ENCODE data around the gene HSPA13.

DNA sequence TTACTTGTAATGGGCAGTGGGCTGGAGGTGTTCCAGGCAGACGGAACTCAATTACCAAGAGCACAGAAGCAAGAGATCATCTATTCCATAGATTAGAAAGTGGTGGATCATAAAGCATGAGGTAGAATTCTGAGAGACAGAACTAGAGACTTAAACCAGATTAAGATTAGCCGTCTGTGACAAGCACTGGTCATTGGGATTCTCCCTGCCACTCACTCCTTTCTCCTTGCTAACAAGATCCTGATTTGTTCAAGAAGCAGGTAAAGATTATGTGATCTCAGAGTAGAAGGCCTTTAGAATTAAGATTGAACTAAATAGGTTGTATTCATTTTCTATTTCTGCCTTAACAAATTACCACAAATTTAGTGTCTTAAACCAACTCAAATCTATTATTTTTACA is 1.5 kb upstream of the HSPA13 start:
- TF ChIP-seq, protein P1, sequence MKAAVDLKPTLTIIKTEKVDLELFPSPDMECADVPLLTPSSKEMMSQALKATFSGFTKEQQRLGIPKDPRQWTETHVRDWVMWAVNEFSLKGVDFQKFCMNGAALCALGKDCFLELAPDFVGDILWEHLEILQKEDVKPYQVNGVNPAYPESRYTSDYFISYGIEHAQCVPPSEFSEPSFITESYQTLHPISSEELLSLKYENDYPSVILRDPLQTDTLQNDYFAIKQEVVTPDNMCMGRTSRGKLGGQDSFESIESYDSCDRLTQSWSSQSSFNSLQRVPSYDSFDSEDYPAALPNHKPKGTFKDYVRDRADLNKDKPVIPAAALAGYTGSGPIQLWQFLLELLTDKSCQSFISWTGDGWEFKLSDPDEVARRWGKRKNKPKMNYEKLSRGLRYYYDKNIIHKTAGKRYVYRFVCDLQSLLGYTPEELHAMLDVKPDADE (IDR thresholded peaks at IDR 0.05) = no peak
- TF ChIP-seq EZH2 (IDR thresholded peaks at IDR 0.05; ENCODE audit: low read depth, unreplicated experiment) (no peak), EZH2phosphoT487 (IDR thresholded peaks at IDR 0.05; ENCODE audit: unreplicated experiment) (no peak), POLR2AphosphoS5 (IDR thresholded peaks at IDR 0.05; ENCODE audit: low read depth) (no peak), CREB1 (CRISPR knock-in tag; IDR thresholded peaks at IDR 0.05; ENCODE audit: low read depth) (no peak), ZNF331 (CRISPR knock-in tag; IDR thresholded peaks at IDR 0.05; ENCODE audit: low read depth) (no peak), JUNB (IDR thresholded peaks at IDR 0.05; ENCODE audit: unreplicated experiment) (no peak), STAT1 (IDR thresholded peaks at IDR 0.05; ENCODE audit: unreplicated experiment) (no peak)
- TF ChIP-seq, protein P2, sequence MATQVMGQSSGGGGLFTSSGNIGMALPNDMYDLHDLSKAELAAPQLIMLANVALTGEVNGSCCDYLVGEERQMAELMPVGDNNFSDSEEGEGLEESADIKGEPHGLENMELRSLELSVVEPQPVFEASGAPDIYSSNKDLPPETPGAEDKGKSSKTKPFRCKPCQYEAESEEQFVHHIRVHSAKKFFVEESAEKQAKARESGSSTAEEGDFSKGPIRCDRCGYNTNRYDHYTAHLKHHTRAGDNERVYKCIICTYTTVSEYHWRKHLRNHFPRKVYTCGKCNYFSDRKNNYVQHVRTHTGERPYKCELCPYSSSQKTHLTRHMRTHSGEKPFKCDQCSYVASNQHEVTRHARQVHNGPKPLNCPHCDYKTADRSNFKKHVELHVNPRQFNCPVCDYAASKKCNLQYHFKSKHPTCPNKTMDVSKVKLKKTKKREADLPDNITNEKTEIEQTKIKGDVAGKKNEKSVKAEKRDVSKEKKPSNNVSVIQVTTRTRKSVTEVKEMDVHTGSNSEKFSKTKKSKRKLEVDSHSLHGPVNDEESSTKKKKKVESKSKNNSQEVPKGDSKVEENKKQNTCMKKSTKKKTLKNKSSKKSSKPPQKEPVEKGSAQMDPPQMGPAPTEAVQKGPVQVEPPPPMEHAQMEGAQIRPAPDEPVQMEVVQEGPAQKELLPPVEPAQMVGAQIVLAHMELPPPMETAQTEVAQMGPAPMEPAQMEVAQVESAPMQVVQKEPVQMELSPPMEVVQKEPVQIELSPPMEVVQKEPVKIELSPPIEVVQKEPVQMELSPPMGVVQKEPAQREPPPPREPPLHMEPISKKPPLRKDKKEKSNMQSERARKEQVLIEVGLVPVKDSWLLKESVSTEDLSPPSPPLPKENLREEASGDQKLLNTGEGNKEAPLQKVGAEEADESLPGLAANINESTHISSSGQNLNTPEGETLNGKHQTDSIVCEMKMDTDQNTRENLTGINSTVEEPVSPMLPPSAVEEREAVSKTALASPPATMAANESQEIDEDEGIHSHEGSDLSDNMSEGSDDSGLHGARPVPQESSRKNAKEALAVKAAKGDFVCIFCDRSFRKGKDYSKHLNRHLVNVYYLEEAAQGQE (IDR thresholded peaks at IDR 0.05; ENCODE audit: unreplicated experiment) = no peak
- TF ChIP-seq, protein P3, sequence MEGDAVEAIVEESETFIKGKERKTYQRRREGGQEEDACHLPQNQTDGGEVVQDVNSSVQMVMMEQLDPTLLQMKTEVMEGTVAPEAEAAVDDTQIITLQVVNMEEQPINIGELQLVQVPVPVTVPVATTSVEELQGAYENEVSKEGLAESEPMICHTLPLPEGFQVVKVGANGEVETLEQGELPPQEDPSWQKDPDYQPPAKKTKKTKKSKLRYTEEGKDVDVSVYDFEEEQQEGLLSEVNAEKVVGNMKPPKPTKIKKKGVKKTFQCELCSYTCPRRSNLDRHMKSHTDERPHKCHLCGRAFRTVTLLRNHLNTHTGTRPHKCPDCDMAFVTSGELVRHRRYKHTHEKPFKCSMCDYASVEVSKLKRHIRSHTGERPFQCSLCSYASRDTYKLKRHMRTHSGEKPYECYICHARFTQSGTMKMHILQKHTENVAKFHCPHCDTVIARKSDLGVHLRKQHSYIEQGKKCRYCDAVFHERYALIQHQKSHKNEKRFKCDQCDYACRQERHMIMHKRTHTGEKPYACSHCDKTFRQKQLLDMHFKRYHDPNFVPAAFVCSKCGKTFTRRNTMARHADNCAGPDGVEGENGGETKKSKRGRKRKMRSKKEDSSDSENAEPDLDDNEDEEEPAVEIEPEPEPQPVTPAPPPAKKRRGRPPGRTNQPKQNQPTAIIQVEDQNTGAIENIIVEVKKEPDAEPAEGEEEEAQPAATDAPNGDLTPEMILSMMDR (conservative IDR thresholded peaks at IDR 0.05; ENCODE audit: low read depth in 2 of 2) = no peak
